ENCODE results near the gene PSMD12.
"Not testable (repeated sequence)": the region's sequence is repeated elsewhere in the genome, so short reads cannot be mapped to it uniquely, and the experiment has no call there.

PSMD12 gene

DNA sequence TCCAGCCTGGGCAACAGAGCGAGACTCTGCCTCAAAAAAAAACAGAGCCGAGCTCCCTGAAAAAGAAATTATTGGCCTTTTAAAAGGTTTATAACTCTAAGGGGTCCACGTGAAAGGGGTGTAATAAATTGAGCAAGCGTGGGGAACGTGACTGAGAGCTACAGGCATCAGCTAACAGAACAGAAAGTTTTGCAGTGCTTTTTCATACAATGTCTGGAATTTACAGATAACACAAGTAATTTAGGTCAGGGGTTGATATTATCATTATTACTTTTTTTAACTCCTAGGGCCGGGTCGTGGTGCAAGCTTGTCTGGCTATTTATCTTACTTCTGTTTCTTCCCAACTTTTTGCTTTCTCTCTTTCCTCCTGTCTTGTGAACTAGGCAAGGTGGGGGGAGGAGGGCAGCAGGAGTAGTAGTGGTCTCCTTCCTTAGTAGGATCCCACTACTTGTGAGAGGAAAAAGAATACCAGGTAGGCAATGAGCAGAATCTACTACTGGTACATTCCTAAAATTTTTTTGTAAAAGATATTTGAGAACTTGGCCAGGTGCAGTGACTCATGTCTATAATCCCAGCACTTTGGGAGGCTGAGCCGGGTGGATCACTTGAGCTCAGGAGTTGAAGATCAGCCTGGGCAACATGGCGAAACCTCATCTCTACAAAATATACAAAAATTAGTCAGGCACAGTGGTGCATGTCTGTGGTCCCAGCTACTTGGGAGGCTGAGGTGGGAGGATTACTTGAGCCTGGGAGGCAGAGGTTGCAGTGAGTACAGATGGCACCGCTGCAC, 60.7 kb downstream of the PSMD12 start:
- not testable (repeated sequence) for DNase-seq

DNA sequence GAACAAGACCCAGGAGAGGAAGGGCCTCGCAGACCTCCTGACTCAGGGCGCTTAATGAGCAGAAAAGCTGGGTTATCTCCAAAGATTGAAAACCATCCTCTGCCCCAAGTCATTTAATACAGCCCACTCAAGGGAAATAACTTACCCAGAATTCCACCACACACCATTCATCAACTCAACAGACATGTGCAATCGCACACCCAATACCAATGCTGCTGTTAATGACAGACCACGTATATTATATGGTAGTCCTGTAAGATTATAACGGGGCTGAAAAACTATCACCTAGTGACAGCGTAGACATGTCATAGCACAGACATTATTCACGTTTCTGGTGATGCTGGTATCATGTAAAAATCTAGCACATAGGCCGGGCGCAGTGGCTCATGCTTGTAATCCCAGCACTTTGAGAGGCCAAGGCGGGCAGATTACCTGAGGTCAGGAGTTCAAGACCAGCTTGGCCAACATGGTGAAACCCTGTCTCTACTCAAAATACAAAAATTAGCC, 68.9 kb downstream of the PSMD12 start:
- DNase-seq: no peak

- no peak for DNase-seq
These were observed 71.8 kb downstream of the PSMD12 start for GRCh38 chr17:67294451-67295199.

DNA sequence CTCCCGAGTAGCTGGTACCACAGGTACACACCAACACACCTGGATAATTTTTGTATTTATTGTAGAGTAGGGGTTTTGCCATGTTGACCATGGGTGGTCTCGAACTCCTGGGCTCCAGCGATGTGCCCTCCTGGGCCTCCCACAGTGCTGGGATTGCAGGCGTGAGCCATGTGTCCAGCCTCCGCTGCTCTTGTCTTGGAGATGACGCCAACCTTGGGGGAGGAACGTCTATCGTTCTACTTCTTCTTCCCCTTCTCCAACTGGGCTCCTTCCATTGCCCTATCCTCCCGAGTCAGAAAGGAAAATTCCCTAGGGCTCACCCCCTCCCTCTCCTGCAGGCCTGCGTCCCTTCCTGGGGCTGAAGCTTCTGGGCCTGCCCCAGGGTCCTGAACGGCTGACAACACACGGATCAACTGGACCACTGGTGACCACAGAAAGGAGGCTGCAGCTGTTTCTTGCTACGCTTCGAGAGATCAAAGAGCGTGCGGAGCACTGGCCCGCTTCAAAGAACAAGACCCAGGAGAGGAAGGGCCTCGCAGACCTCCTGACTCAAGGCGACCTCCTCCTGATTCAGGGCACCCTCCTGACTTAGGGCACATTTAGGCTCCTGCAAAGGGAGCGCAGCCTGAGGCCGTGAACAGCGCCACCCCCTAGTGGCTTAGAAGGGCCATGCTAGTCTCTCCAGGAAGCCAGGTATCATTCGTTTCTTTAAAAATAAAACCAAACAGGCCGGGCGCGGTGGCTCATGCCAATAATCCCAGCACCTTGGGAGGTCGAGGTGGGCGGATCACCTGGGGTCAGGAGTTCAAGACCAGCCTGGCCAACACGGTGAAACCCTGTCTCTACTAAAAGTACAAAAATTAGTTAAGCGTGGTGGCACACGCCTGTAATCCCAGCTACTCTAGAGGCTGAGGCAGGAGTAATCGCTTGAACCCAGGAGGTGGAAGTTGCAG, 72.8 kb downstream of the PSMD12 start:
- DNase-seq: peak; percentile 71

- no peak for DNase-seq
These were observed 75.6 kb downstream of the PSMD12 start for GRCh38 chr17:67290711-67291291.

GRCh38 chr17:67290244-67290643, 76.1 kb downstream of the PSMD12 start:
- no peak for DNase-seq

GRCh38 chr17:67289181-67289876, 77.0 kb downstream of the PSMD12 start:
- DNase-seq: no peak
